HT1080 (cell line): ENCODE measurements around the gene XYLB. TPM values are rescaled to one million over a fixed set of nuclear protein-coding genes. Genes with fewer than 3 reads are reported as not detected.
"Not testable (repeated sequence)": the region's sequence is repeated elsewhere in the genome, so short reads cannot be mapped to it uniquely, and the experiment has no call there.

ENCODE experiments used
- DNase-seq: peaks from one replicate; pipeline ENCODE4 v3.0.0-alpha.2; 2015; ENCODE audit warnings: low read depth
- total RNA-seq: library from RNA; depleted of rRNA; stranded (reverse); fragments of >200 nt; shearing (Covaris generic); gene quantifications from 2 replicates; pipeline ENCODE4 v1.2.3, GENCODE V29; 2014

XYLB gene
- total RNA-seq, 1 experiment from 2014 or later = 11.6 TPM

DNA sequence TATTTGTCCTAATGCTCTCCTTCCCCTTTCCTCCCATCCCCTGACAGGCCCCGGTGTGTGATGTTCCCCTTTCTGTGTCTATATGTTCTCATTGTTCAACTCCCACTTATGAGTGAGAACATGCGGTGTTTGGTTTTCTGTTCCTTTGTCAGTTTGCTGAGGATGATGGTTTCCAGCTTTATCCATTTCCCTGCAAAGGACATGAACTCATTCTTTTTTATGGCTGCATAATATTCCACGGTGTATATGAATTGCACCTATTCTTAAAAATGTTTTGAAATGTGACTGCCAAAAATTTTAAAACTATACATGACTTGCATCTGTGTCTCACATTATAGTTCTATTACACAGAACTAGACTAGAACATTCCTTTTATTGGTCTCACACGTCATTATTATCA lies 25.9 kb upstream of the XYLB start:
- not testable (repeated sequence) for DNase-seq

DNA sequence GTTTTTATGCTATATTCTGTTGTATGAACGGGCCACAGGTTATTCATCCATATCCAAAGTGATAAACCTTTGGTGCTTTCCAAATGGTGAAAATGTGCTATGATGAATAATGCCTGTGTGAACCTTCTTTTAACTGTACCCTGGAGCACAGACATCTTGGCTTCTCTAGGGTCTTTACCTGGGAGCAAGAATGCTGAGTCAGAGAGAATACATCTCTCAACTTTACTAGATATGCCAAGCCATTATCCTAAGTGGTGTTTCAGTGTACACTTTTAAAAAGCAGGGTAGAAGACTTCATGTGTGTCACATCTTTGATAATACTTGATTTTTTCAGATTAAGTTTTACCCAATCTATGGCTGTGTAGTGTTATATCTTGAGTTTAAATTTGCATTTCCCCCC lies 23.5 kb upstream of the XYLB start:
- DNase-seq = no peak

DNA sequence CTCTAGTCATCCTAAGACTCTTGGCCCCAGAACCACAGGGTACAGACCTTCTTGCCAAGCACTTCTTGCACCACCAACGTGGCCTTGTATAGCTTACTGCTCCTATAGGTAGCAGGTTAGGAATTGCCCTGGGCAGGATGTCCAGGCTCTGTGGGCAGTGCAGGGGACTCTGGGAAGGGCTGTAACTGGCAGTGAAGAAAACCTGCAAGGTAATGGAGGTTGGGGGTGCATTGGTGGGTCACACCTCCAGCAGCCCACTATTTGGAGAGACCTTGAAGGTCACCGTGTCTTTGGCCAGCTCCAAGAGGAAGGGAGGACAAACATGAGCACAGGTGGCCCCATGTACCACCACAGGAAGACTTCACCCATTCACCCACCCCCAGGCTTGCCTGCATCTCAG lies 21.3 kb upstream of the XYLB start:
- DNase-seq = no peak

DNA sequence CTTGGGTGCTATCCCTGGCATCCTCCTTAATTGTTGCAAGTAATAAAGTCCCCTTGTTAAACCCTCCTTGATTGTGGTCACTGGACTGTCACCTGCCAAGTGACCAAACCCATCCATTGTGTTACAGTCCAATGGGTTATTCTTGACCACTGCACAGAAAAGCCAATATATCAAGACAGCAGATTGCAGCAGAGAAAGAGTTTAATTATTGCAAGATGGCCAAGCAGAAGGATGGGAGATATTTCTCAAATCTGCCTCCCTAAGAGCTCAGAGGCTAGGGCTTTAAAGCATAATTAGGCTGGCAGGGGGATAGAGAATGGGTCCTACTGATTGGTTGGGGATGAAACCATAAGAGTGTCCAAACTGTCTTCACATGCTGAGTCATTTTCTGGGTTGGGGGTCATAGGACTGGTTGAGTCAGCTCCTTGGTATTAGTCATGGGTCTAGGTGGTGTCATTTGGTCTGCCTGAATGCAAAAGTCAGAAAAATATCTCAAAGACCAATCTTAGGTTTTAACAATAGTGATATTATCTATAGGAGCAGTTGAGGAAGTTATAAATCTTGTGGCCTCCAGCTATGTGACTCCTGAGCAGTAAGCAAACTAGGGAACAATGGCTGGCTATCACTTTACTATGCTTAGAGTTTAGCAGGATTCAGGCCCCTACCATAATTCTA lies 19.1 kb upstream of the XYLB start:
- peak; percentile 97 for DNase-seq

DNA sequence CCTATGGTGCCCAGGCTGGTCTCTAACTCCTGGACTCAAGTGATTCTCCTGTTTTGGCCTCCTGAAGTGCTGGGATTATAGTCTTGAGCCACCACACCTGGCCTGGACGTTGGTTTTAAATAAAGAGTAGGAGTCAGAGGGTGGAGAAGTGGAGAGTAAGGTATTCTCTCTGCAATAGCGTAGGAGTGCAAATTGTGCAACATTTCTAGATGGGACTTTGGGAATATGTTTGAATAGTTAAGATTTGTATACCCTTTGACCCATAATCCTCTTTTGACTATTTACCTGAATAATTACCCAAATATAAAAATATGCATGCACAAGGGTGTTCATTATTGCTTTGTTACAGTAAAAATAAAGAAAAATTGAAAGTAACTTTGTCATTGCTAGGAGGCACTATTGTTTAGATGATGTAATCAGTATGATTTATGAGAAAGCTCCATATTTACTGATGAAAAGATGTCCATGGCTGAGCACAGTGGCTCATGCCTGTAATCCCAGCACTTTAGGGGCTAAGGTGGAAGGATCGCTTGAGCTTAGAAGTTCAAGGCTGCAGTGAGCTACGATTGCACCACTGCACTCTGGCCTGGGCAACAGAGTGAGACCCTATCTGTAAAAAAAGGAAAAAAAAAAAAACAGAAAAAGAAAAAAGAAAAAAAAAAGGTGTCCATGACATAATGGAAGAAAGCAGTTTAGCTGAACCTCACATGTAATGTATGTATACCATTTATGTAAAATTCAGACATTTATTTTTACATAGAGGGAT lies 15.1 kb upstream of the XYLB start:
- no peak for DNase-seq

DNA sequence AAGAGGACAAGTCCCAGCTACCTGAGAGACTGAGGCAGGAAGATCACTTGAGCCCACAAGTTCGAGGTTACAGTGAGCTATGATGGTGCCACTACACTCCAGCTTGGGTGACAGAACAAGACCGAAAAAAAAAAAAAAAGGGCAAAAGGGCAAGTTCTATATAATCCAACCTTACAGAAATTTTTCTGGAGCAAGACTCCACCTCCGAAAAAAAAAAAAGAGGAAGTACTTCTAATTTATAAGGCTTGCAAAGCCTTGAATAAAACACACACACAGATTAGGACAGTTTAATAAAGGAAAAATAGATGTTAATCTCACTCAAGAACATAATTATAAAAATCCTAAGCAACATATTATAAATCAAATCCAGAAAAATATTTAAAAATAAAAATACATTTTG lies 14.4 kb upstream of the XYLB start:
- no peak for DNase-seq

DNA sequence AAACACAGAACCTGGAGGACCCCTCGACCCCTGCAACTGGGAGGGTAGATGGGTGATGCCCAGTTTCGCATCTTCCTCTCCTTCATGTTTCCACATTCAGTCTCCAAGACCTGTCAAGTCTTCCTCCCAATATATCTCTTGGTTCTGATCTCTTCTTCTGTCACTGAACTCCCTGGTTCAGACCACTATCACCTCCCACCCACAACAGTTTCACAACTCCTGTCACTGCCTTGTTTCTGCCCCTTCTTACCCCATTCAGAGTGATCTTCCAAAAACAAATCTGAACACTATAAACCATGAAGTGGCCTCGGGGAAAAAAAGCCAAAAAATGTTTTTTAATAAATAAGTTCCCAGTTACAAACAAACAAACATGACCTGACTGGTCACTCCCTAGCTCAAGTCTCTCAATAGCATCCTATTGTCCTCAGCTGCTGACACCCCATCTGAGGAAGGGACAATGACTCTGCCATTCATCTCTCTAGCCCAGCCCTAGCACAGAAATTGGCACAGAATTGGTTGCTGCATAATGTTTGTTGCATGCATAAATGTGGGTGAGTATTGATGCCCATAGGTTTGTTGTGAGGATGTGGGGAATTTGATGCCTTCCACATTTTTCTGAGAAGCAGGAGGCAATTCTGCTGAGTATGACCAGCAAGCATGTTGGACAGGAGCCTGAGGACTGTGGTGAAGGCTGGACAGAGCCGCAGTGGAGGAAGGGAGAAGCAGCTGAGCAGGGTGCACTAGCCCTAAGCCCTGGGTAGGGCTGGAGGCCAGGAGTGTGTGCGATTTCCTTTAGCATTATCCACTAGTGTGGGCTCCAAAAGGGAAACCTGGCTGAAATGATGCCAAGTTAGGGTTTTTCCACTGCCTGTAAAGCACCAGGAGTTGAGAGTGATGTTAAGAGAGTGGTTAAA lies 12.2 kb upstream of the XYLB start:
- peak; percentile 73 for DNase-seq

DNA sequence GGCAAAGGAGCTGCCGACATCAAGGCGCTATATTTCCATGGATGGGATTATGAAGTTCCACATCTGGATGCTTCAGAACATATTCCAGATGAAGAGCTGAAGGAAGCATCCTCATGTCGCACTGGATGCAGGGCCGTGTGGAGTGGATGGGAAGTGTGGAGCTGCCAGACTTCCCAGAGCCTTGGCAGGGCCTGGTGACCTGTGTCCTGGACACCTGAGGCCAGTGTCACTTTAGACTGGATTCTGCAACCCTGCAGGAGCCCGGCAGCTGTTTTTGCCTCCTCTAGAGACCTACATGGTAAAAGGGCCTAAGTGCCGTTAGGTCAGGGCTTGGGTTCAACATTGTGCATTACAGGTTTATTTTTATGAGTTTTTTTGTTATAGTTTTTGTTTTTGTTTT lies 11.3 kb upstream of the XYLB start:
- no peak for DNase-seq

DNA sequence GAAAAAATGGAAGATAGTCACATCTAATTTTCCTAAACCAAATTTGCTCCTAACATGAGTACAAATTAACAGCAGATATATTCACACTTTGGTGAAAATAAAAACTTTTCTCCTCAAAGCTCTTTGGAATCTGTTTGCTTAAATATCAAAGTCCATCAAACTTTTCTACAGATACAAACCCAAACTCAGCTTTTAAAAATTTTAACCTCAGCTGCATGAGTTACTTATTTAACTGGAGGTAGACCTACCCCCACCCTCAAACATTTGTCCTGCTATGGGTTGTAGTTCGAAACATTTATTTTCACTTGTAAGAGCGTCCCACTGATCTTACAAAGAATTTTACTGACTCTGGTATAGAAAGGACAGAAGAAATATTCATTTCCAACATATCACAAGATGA lies 8.9 kb upstream of the XYLB start:
- DNase-seq = no peak

DNA sequence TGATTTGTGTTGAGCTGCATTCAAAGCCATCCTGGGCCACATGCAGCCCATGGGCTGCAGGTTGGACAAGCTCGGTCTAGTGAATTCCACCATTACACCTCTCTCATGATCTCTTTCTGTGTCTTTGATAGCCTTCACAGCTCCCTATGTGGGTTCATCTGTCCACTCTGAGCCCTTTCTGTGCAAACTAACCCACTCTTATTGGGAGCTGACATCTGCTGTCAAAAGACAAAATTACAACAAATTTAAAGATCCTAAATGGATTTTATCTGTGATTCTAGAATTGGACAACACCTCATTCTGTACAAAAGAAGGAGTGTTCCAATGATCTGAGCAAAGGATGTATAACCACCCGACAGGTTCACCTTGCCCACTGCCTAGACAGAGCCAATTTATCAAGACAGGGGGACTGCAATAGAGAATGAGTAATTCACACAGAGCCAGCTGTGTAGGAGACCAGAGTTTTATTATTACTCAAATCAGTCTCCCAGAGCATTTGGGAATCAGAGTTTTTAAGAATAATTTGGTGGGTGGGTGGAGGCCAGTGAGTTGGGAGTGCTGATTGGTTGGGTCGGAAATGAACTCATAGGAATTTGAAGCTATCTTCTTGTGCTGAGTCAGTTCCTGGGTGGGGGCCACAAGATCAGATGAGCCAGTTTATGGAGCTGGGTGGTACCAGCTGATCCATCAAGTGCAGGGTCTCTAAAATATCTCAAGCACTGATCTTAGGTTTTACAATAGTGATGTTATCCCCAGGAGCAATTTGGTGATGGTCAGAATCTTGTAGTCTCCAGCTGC lies 2.6 kb upstream of the XYLB start:
- DNase-seq = peak; percentile 16

DNA sequence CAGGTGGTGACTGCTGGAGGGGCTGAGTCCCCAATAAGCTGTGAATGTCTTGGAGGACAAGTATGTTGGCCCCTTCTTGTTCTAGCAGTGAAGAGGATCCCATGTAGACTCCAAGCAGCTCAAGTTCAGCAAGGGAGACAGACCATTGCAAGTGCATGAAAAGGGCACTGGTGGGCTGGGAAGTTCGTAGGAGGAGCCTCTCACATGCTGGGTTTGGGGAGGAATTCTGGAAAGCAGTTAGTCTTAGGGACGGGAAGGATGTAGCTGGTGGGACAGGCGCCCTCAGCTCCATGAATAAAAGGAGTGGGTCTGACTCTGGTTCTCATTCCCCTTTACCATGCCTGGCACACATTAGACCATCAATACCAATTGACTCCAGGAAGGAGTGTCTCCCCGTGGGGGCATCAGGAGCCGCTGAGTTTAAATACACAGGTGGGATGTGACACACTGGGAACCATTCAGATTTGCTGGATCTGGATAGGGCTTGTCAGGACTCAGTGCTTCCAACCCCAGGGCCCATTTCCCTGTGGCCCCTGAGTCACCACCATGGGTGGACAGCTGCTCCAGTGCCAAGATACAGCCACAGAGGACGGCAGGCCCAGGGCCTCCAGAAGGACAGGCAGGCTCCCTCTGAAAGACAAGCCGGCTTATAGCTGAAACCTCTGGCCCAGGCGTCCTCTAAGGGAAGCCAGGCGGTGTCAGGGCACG lies 552 bp upstream of the XYLB start:
- DNase-seq = no peak

DNA sequence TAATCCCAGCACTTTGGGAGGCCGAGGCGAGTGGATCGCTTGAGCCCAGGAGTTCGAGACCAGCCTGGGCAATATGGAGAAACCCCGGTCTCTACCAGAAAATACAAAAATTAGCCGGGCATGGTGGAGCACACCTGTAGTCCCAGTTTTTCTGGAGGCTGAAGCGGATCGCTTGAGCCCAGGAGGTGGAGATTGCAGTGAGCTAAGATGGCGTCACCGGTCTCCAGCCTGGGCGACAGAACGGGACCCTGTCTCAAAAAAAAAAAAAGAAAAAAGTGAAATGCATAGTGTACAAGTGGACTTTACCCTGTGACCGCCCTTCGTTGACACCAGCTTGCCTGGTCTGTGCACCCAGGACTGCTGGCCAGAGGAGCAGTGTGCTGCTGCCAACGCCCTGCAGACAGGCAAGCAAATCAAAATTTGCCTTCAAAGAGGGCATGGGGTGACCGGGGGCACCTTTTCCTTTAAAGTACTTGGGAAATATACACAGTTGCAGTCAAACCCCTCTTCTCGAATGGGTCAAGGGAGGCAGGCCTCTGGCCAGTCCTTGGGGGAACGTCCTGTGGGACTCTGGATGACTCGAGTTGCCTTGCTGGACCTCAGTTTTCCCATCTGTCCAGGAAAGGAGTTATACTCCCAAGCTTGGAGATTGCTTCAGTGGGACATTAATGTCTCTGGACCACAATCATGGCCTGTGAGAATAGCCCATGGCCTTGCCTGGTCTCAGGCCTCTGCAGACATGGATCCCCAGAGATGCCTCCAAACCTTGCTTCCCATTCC lies 1.0 kb downstream of the XYLB start:
- DNase-seq = no peak

DNA sequence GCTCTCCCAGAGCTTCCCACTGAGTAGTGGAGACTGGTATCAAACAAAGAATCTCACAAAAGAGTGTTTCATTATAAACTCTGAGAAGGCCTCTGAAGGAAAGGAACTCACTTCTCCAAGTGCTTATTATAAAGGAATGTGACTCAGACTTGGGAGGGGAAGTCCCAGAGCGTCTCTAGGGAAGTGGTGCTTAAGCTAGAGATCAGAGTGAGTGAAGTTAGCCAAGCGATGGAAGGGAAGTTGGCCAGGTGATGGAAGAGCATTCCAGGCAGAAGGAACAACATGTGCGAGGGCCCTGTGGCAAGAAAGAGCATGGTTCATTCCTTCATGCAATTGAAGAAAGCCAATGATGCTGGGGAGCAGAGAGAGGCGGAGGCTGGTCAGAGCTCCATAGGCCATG lies 2.3 kb downstream of the XYLB start:
- DNase-seq = peak; percentile 64

DNA sequence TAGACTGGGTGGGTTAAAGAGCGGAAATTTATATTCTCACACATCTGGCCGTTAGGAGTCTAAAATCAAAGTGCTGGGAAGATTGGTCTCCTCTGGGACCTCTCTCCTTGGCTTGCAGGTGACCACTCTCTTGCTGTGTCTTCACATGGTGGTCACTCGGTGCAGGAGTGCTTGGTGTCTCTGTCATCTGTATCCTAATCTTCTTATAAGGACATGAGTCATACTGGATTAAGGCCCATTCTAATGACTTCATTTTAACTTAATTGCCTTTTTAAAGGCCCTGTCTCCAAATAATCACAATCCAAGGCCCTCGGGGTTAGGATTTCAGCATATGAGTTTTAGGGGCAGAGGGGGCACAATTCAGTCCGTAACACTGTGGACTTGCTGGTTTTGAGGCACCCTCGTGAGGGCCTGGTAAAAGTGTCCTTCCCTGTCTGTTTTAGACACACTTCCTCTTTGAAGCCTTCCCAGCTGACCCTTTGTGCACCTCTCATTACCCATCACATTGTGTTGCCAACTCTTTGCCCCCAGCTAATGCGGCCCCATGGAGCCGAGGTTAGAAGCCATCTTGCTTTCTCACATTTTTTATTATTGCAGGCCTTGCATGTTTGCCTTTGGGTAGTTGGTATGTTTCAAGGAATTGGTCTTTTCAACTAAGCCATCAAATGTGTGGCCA lies 3.2 kb downstream of the XYLB start:
- DNase-seq = peak; percentile 42

DNA sequence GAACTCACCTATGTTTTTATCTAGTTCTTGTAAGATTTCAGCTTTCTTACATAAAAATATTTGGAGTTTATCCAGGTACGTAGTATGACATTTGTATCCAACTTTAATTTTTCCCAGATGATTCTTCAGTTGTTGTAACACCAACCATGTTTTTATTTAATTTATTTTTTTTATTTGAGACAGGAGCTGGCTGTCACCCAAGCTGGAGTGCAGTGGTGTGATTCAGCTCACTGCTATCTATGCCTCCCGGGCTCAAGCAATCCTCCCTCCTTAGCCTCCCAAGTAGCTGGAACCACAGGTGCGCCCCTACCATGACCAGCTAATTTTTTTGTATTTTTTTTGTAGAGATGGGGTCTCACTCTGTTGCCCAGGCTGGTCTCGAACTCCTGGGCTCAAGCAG lies 6.6 kb downstream of the XYLB start:
- no peak for DNase-seq

DNA sequence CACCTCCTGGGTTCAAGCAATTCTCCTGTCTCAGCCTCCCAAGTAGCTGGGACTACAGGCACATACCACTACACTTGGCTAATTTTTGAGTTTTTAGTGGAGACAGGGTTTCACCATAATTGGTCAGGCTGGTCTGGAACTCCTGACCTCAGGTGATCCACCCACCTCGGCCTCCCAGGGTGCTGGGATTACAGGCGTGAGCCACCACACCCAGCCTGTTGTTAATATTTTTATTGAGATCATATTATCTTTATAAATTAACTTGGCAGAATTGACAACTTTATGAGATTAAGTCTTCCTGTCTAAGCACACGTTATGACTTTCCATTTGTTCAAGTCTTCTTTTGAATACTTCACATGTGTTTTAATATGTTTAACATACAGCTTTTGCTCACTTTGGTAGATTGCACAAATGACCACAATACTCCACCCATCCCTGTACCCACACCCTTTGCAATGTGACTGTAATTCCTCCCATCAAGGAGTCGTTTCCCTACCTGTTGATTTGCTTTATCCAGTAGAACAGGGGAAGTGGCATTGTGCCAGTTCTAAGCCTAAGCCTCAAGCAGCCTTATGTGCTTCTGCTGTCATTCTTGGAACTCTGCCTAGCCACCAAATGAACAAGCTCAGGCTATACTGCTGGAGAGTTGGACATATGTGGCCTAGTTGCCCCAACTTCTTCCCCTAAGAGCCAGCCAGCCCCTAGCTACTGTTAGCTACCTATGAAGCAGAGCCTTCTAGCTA lies 8.2 kb downstream of the XYLB start:
- peak; percentile 33 for DNase-seq

DNA sequence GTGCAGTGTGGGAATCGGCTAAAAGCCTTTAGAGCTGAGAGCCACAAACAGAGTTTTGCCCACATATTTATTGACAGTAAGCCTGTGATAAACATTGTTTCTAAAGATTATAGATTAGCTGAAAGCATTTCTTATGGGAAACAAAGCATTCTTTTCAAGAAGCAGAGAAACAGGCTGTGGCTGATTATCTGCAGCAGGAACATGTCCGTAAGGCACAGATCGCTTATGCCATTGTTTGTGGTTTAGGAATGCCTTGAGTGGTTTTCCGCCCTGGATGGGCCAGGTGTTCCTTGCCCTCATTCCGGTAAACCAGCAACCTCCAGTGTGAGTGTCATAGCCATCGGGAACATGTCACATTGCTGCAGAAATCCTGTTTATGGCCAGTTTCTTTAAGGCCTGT lies 12.5 kb downstream of the XYLB start:
- DNase-seq = no peak

DNA sequence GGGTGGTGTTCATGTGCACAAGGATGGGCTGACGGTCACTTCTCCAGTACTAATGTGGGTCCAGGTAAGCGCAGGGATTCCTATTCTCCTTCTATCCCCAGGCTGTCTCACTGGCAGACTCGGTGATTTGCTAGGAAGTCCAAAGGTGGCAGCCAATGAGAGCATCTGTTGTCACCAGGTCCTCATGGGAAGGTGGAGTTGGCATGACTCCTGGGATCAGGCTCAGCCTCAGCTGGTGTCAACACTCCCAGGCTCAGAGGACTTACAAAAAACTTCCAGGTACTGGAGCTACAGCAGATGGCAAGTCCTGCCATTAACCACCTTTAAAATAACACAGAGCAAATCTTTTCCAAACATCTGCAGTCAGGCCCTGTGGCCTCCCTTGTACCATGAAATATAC lies 13.8 kb downstream of the XYLB start:
- DNase-seq = no peak

DNA sequence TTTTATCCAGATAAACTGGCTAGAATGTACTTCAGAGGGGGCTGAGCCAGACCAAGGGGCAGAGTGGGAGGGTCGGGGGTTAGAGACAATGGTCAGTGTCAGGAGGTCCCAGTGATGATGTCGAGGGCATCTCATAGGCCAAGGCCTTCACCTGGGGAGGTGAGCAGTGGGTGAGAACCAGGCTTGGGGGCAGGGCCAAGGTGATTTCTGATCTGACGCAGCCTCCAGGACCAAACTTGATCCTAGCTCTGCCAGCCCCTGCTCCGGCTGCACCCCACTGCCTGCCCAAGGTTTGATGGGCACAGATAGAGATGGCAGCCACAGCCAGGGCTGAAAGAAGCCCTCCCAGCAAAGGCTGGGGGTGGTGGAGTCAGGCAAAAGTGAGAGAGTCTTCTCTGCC lies 14.9 kb downstream of the XYLB start:
- no peak for DNase-seq
